A549 (cell line): ENCODE data around the gene ALG14.

Experiments
- CTCF ChIP-seq: fragments of >200 bp; sonication (Bioruptor Twin); formaldehyde crosslinking; IDR thresholded peaks from 3 replicates; pipeline ENCODE4 v1.5.1; 2016
- ELK1 ChIP-seq: fragments of 150-350 bp; IDR thresholded peaks from 2 replicates; pipeline ENCODE4 v1.6.1; 2014; ENCODE audit warnings: low read depth, mild to moderate bottlenecking, low read length
- JUNB ChIP-seq: fragments of >200 bp; sonication (Bioruptor Twin); formaldehyde crosslinking; IDR thresholded peaks from 2 replicates; pipeline ENCODE4 v1.6.1; 2016
- POLR2A ChIP-seq: IDR thresholded peaks from 2 replicates; pipeline ENCODE4 v1.6.1; 2012; ENCODE audit warnings: mild to moderate bottlenecking, low read length
- RCOR1 ChIP-seq: fragments of 150-350 bp; IDR thresholded peaks from 2 replicates; pipeline ENCODE4 v1.6.1; 2014; ENCODE audit warnings: antibody characterized with exemption, low read length, low read depth
- SMC3 ChIP-seq: fragments of >200 bp; sonication (Bioruptor Twin); formaldehyde crosslinking; IDR thresholded peaks from 3 replicates; pipeline ENCODE4 v1.6.1; 2018; ENCODE audit warnings: inconsistent platforms
- USF2 ChIP-seq: fragments of 450-650 bp; IDR thresholded peaks from 2 replicates; pipeline ENCODE4 v1.6.1; 2014; ENCODE audit warnings: antibody characterized with exemption
- ZFP36 ChIP-seq: fragments of 450-650 bp; IDR thresholded peaks from 2 replicates; pipeline ENCODE4 v1.6.1; 2014; ENCODE audit warnings: borderline replicate concordance; ENCODE audit not compliant: partially characterized antibody

GRCh38 chr1:95080446-95080845 is 7.7 kb upstream of the ALG14 start:
- TF ChIP-seq ELK1 (no peak), USF2 (no peak), POLR2A (no peak), ZFP36 (no peak), RCOR1 (no peak), SMC3 (no peak), CTCF (no peak), JUNB (no peak)
